HL-60 (cell line): ENCODE measurements around the gene PI4KB.

Source experiments
- DNase-seq, 2 experiments: peaks; one replicate each; pipeline ENCODE4 v3.0.0-alpha.2; 2010 to 2020; ENCODE audit warnings: low read depth in 1 of 2, low spot score in 1 of 2
- H3K27ac ChIP-seq: fragments of 250-450 bp; sonication (Bioruptor Pico); replicated peaks from 2 replicates; pipeline ENCODE4 v1.5.1; 2020; ENCODE audit warnings: mild to moderate bottlenecking, moderate library complexity
- H3K27me3 ChIP-seq: fragments of 250-450 bp; sonication (Bioruptor Pico); 2 replicates; pipeline ENCODE4 v1.5.1; 2021; ENCODE audit warnings: mild to moderate bottlenecking, moderate library complexity; ENCODE audit not compliant: insufficient read depth, poor library complexity, severe bottlenecking
- H3K4me3 ChIP-seq: replicated peaks from 2 replicates; pipeline ENCODE4 v1.5.1; 2011; ENCODE audit warnings: mild to moderate bottlenecking, control low read depth, low read length; ENCODE audit not compliant: insufficient read depth
- GABPA ChIP-seq: IDR thresholded peaks from 2 replicates; pipeline ENCODE4 v1.6.1; 2012; ENCODE audit warnings: low read depth
- POLR2AphosphoS5 ChIP-seq: IDR thresholded peaks from 2 replicates; pipeline ENCODE4 v1.6.1; 2012; ENCODE audit warnings: low read depth
- SPI1 ChIP-seq: IDR thresholded peaks from 2 replicates; pipeline ENCODE4 v1.6.1; 2012; ENCODE audit warnings: low read depth, mild to moderate bottlenecking, borderline replicate concordance
- TF ChIP-seq, protein P1 (sequence below): IDR thresholded peaks from 2 replicates; pipeline ENCODE4 v1.6.1; 2012; ENCODE audit warnings: low read depth; ENCODE audit not compliant: insufficient replicate concordance
- TF ChIP-seq, protein P2 (sequence below): IDR thresholded peaks from one replicate; pipeline ENCODE4 v1.5.1; 2011; ENCODE audit warnings: low read length, control low read depth, inconsistent platforms; ENCODE audit not compliant: insufficient read depth

PI4KB gene

DNA sequence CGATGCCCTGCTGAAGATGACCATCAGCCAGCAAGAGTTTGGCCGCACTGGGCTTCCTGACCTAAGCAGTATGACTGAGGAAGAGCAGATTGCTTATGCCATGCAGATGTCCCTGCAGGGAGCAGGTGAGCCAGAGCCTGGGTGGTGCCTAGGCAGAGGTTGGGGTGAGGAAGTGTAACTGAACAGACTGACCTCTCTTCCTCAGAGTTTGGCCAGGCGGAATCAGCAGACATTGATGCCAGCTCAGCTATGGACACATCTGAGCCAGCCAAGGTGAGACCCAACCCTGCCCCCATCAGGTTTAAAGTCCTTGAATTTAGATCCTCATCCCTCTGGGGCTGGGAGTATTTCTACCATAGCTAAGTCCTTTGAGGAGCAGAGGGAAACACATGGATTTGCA, 60.9 kb downstream of the PI4KB start:
- TF ChIP-seq, protein P1, sequence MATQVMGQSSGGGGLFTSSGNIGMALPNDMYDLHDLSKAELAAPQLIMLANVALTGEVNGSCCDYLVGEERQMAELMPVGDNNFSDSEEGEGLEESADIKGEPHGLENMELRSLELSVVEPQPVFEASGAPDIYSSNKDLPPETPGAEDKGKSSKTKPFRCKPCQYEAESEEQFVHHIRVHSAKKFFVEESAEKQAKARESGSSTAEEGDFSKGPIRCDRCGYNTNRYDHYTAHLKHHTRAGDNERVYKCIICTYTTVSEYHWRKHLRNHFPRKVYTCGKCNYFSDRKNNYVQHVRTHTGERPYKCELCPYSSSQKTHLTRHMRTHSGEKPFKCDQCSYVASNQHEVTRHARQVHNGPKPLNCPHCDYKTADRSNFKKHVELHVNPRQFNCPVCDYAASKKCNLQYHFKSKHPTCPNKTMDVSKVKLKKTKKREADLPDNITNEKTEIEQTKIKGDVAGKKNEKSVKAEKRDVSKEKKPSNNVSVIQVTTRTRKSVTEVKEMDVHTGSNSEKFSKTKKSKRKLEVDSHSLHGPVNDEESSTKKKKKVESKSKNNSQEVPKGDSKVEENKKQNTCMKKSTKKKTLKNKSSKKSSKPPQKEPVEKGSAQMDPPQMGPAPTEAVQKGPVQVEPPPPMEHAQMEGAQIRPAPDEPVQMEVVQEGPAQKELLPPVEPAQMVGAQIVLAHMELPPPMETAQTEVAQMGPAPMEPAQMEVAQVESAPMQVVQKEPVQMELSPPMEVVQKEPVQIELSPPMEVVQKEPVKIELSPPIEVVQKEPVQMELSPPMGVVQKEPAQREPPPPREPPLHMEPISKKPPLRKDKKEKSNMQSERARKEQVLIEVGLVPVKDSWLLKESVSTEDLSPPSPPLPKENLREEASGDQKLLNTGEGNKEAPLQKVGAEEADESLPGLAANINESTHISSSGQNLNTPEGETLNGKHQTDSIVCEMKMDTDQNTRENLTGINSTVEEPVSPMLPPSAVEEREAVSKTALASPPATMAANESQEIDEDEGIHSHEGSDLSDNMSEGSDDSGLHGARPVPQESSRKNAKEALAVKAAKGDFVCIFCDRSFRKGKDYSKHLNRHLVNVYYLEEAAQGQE, result no peak
- TF ChIP-seq, protein P2, sequence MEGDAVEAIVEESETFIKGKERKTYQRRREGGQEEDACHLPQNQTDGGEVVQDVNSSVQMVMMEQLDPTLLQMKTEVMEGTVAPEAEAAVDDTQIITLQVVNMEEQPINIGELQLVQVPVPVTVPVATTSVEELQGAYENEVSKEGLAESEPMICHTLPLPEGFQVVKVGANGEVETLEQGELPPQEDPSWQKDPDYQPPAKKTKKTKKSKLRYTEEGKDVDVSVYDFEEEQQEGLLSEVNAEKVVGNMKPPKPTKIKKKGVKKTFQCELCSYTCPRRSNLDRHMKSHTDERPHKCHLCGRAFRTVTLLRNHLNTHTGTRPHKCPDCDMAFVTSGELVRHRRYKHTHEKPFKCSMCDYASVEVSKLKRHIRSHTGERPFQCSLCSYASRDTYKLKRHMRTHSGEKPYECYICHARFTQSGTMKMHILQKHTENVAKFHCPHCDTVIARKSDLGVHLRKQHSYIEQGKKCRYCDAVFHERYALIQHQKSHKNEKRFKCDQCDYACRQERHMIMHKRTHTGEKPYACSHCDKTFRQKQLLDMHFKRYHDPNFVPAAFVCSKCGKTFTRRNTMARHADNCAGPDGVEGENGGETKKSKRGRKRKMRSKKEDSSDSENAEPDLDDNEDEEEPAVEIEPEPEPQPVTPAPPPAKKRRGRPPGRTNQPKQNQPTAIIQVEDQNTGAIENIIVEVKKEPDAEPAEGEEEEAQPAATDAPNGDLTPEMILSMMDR, result no peak
- no peak for TF ChIP-seq SPI1
- no peak for TF ChIP-seq POLR2AphosphoS5
- TF ChIP-seq GABPA, result no peak
- H3K27ac ChIP-seq, result no peak overlapping the region
- DNase-seq, result no peak

DNA sequence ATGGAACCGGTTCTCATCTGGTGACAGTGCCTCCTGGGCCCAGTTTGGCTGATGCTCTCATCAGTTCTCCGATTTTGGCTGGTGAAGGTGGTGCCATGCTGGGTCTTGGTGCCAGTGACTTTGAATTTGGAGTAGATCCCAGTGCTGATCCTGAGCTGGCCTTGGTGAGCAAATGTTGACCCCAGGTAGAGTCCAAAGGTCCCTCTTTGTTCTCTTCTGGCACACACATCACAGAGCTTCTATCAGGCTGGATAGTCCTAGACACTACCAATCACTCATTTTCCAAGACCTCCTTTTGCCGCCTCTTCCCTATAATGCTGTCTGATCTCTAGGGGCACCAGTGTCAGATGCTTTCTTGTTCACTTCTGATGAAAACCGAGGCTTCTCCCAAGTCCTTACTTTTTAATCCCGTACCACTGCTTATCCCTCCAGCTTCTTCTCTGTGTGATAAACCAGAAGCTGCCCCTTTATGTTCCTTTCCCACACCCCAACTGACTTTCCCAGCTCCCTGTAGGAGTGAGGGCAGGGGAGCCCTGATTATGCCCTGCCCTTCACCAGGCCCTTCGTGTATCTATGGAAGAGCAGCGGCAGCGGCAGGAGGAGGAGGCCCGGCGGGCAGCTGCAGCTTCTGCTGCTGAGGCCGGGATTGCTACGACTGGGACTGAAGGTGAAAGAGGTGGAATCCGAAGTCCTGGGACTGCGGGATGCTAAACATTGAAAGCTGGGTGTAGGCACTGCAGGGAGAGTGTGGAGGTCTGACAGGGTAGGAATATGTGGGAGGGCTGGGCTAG, 61.6 kb downstream of the PI4KB start:
- TF ChIP-seq GABPA (no peak), SPI1 (no peak), POLR2AphosphoS5 (no peak)
- TF ChIP-seq, protein P1, result no peak
- no peak overlapping the region for H3K4me3 ChIP-seq
- no peak overlapping the region for H3K27ac ChIP-seq
- no peak for DNase-seq
- no peaks in the 10 kb centered on the region for H3K27me3 ChIP-seq

More for the DNA sequence above, 60.9 kb downstream of the PI4KB start:
- Histone ChIP-seq H3K4me3 (no peak overlapping the region), H3K27me3 (no peaks in the 10 kb centered on the region)

DNA sequence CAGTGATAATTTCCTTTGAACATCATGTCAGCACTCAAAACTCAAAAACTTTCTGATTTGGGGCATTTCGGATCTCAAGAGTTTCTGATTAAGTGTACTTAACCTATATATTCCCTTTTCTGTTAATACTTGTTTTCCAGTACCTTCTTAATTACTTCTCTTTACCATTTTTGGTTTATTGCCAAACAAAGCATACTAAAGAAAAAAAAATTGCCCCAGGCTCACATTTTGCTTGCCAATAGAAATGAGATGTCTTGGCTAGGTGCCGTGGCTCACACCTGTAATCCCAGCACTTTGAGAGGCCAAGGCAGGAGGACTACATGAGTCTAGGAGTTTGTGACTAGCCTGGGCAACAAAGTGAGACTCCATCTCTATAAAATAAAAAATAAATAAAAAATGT, 67.9 kb downstream of the PI4KB start:
- no peak for DNase-seq
- Histone ChIP-seq H3K27ac (no peak overlapping the region), H3K27me3 (no peaks in the 10 kb centered on the region), H3K4me3 (no peak overlapping the region)
- TF ChIP-seq, protein P1, result no peak
- TF ChIP-seq GABPA (no peak), SPI1 (no peak), POLR2AphosphoS5 (no peak)
- TF ChIP-seq, protein P2, result no peak
